Uterus (tissue), 4 donors: ENCODE data around the gene PRKAA2. TPM values are rescaled to one million over a fixed set of nuclear protein-coding genes. Genes with fewer than 3 reads are reported as not detected.

Experiments
- DNase-seq, 2 donors: peaks; one replicate each; pipeline ENCODE4 v3.0.0-alpha.2; 2019 to 2020
- H3K27ac ChIP-seq, 2 donors: fragments of 200-600 bp; sonication (generic); 1 replicate in 1 of 2; 2 replicates in 1 of 2; pipeline ENCODE4 v1.5.1; 2016 to 2018
- H3K27me3 ChIP-seq, 2 donors: fragments of 200-600 bp; sonication (generic); one replicate each; pipeline ENCODE4 v1.5.1; 2018 to 2019; ENCODE audit warnings: control low read depth in 1 of 2
- H3K36me3 ChIP-seq, 2 donors: fragments of 200-600 bp; sonication (generic); one replicate each; pipeline ENCODE4 v1.5.1; 2019; ENCODE audit warnings: control low read depth in 1 of 2
- H3K4me1 ChIP-seq, 2 donors: fragments of 200-600 bp; sonication (generic); one replicate each; pipeline ENCODE4 v1.5.1; 2018 to 2019; ENCODE audit warnings: control low read depth in 1 of 2
- H3K4me3 ChIP-seq, 2 donors: fragments of 200-600 bp; sonication (generic); 1 replicate in 1 of 2; 2 replicates in 1 of 2; pipeline ENCODE4 v1.5.1; 2018 to 2019; ENCODE audit warnings: mild to moderate bottlenecking in 1 of 2
- H3K9me3 ChIP-seq, 2 donors: fragments of 200-600 bp; sonication (generic); one replicate each; pipeline ENCODE4 v1.5.1; 2019; ENCODE audit warnings: control low read depth in 1 of 2
- POLR2A ChIP-seq, 2 donors: fragments of 450-650 bp; IDR thresholded peaks; one replicate each; pipeline ENCODE4 v1.6.1; 2016; ENCODE audit warnings: antibody characterized with exemption in 2 of 2, mild to moderate bottlenecking in 1 of 2, moderate library complexity in 1 of 2
- intact Hi-C: fragments of 100-400 bp; cut with DNase I; formaldehyde crosslinking; loops from one replicate; pipeline ENCODE4 v1.15.1; 2023; ENCODE audit warnings: low total_unique reads
- total RNA-seq, 4 donors: library from RNA; depleted of rRNA in 3 of 4; stranded (reverse); fragments of >200 nt in 3 of 4; gene quantifications; one replicate each; pipeline versions ENCODE4 v1.1.0 to v1.2.4, GENCODE V29; 2014 to 2023
- TF ChIP-seq, protein P1 (sequence below), 4 experiments: fragments of 200-600 bp in 2 of 4; fragments of 450-650 bp in 2 of 4; sonication (generic) in 2 of 4; IDR thresholded peaks; one replicate each; pipeline ENCODE4 v1.5.1; 2016 to 2019; ENCODE audit warnings: antibody characterized with exemption in 4 of 4, mild to moderate bottlenecking in 2 of 4, moderate library complexity in 1 of 4
- donor health status: DM: yes; HTN: yes; CAD: no.

The PRKAA2 gene
- total RNA-seq, 4 donors from 2014 or later = 2.8 to 10.0 (median 7.4) TPM

- intact Hi-C loops = no loop called here
- Histone ChIP-seq H3K27ac (no peak overlapping the region), H3K27me3 (no peaks in the 10 kb centered on the region), H3K36me3 (no peaks in the 10 kb centered on the region), H3K9me3 (no peaks in the 10 kb centered on the region), H3K4me3 (no peak overlapping the region), H3K4me1 (no peaks in the 10 kb centered on the region)
- TF ChIP-seq, protein P1, sequence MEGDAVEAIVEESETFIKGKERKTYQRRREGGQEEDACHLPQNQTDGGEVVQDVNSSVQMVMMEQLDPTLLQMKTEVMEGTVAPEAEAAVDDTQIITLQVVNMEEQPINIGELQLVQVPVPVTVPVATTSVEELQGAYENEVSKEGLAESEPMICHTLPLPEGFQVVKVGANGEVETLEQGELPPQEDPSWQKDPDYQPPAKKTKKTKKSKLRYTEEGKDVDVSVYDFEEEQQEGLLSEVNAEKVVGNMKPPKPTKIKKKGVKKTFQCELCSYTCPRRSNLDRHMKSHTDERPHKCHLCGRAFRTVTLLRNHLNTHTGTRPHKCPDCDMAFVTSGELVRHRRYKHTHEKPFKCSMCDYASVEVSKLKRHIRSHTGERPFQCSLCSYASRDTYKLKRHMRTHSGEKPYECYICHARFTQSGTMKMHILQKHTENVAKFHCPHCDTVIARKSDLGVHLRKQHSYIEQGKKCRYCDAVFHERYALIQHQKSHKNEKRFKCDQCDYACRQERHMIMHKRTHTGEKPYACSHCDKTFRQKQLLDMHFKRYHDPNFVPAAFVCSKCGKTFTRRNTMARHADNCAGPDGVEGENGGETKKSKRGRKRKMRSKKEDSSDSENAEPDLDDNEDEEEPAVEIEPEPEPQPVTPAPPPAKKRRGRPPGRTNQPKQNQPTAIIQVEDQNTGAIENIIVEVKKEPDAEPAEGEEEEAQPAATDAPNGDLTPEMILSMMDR (IDR thresholded peaks at IDR 0.05) = no peak
- no peak for TF ChIP-seq POLR2A (IDR thresholded peaks at IDR 0.05)
- no peak for DNase-seq
Measured at GRCh38 chr1:56675763-56676162, 30.6 kb downstream of the PRKAA2 start.

DNA sequence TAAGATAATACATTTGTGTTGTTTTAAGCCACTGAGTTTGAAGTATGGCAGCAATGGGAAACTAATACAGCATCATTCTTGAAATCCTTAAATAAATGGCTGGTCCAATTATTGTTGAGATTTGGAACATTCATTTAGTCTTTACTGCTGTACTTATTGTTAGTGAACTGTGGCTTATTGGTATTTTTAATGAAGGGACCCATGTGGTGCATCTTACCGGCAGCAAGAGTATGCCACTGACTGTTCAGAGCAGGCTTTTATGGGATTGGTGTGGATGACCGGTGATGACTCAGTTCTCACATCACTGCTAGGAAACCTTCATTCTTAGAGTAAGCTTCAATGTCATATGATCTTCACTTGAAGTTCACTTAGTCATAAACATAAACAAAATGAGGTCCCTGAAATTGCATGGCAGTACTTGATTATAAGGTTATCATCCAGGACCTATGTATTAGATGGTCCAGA, 31.5 kb downstream of the PRKAA2 start:
- Histone ChIP-seq H3K9me3 (no peaks in the 10 kb centered on the region), H3K36me3 (no peaks in the 10 kb centered on the region), H3K27ac (no peak overlapping the region), H3K27me3 (no peaks in the 10 kb centered on the region), H3K4me1 (no peaks in the 10 kb centered on the region), H3K4me3 (no peak overlapping the region)
- intact Hi-C loops = no loop called here
- TF ChIP-seq POLR2A (IDR thresholded peaks at IDR 0.05) = no peak
- TF ChIP-seq, protein P1 (IDR thresholded peaks at IDR 0.05) = no peak
- DNase-seq = no peak

- no peak overlapping the region for H3K4me3 ChIP-seq
- no peaks in the 10 kb centered on the region for H3K9me3 ChIP-seq
- no peaks in the 10 kb centered on the region for H3K27me3 ChIP-seq
- no peaks in the 10 kb centered on the region for H3K4me1 ChIP-seq
- DNase-seq = no peak
- no peak for TF ChIP-seq POLR2A (IDR thresholded peaks at IDR 0.05)
- TF ChIP-seq, protein P1 (IDR thresholded peaks at IDR 0.05) = no peak
- no peak overlapping the region for H3K27ac ChIP-seq
- intact Hi-C loops = no loop called here
- H3K36me3 ChIP-seq = no peaks in the 10 kb centered on the region
Measured at GRCh38 chr1:56683569-56683968, 38.5 kb downstream of the PRKAA2 start.

DNA sequence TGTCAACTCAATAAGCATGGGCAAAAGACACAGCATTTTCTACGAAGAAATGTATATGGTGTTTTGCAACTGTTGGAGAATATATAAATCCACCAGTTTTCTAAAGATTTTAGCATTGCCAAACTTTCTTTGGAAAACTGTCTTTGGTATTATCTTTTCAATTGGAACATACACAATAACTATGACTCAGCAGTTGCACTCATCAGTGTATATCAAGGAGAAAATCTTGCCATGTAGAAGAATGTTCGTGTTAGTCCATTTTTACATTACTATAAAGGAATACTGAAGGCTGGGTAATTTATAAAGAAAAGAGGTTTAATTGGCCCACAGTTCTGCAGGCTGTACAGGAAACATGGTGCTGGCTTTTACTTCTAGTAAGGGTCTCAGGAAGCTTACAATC, 41.1 kb downstream of the PRKAA2 start:
- TF ChIP-seq POLR2A (IDR thresholded peaks at IDR 0.05) = no peak
- TF ChIP-seq, protein P1 (IDR thresholded peaks at IDR 0.05) = no peak
- Histone ChIP-seq H3K27ac (no peak overlapping the region), H3K27me3 (no peaks in the 10 kb centered on the region), H3K4me3 (no peak overlapping the region), H3K36me3 (no peaks in the 10 kb centered on the region), H3K9me3 (no peaks in the 10 kb centered on the region), H3K4me1 (no peaks in the 10 kb centered on the region)
- intact Hi-C loops = no loop called here
- DNase-seq = no peak

- Histone ChIP-seq H3K27ac (no peak overlapping the region), H3K27me3 (no peaks in the 10 kb centered on the region), H3K36me3 (no peaks in the 10 kb centered on the region), H3K4me1 (no peaks in the 10 kb centered on the region), H3K9me3 (no peaks in the 10 kb centered on the region), H3K4me3 (no peak overlapping the region)
- intact Hi-C loops = no loop called here
- no peak for TF ChIP-seq POLR2A (IDR thresholded peaks at IDR 0.05)
- TF ChIP-seq, protein P1 (IDR thresholded peaks at IDR 0.05) = no peak
- DNase-seq = no peak
Measured at GRCh38 chr1:56688522-56689026, 43.5 kb downstream of the PRKAA2 start.
